CD4-positive, alpha-beta memory T cell (primary cell): Measurements from ENCODE around the gene SPRN. TPM values are rescaled to one million over a fixed set of nuclear protein-coding genes. Genes with fewer than 3 reads are reported as not detected.
A peak's percentile ranks its signal among the peaks of the same experiment; 100 is the strongest.
"Not testable (repeated sequence)": the region's sequence is repeated elsewhere in the genome, so short reads cannot be mapped to it uniquely, and the experiment has no call there.

ENCODE experiments used
- CTCF ChIA-PET: fragments of 350-600 bp; sonication (Branson Sonifier 250); formaldehyde crosslinking; loops from one replicate; lab custom pipeline; 2021; ENCODE audit warnings: inconsistent platforms; ENCODE audit not compliant: partially characterized antibody; lab: Charles Lee
- POLR2A ChIA-PET: fragments of 350-600 bp; sonication (Branson Sonifier 250); formaldehyde crosslinking; loops from one replicate; lab custom pipeline; 2021; ENCODE audit not compliant: partially characterized antibody; lab: Charles Lee
- DNase-seq, 5 donors: peaks; one replicate each; pipeline versions ENCODE4 v3.0.0 to v3.0.0-alpha.2; 2020 to 2022; ENCODE audit warnings: mixed read lengths in 1 of 5
- H3K27ac ChIP-seq: one replicate; pipeline ENCODE4 v1.7.0; 2013; ENCODE audit warnings: low read depth, low read length
- H3K27me3 ChIP-seq: 2 replicates; pipeline ENCODE4 v1.7.0; 2013; ENCODE audit warnings: mild to moderate bottlenecking, low read length, moderate library complexity; ENCODE audit not compliant: insufficient read depth
- H3K36me3 ChIP-seq: 2 replicates; pipeline ENCODE4 v1.7.0; 2013; ENCODE audit warnings: mild to moderate bottlenecking, low read length, moderate library complexity; ENCODE audit not compliant: insufficient read depth
- H3K4me1 ChIP-seq: 2 replicates; pipeline ENCODE4 v1.7.0; 2013; ENCODE audit warnings: mild to moderate bottlenecking, low read length, moderate library complexity; ENCODE audit not compliant: insufficient read depth
- H3K4me3 ChIP-seq, 2 donors: one replicate each; pipeline ENCODE4 v1.7.0; 2013; ENCODE audit warnings: low read length in 2 of 2, mild to moderate bottlenecking in 1 of 2
- H3K9me3 ChIP-seq, 2 donors: one replicate each; pipeline ENCODE4 v1.7.0; 2013; ENCODE audit warnings: low read length in 2 of 2, control low read depth in 1 of 2; ENCODE audit not compliant: control insufficient read depth in 1 of 2
- H3K27ac Mint-ChIP-seq, 7 donors: one replicate each; pipeline ENCODE4 v1.8.0; 2020 to 2021; ENCODE audit warnings: mixed read lengths in 7 of 7, mild to moderate bottlenecking in 6 of 7, inconsistent platforms in 3 of 7, moderate library complexity in 3 of 7
- H3K27me3 Mint-ChIP-seq, 2 donors: one replicate each; pipeline ENCODE4 v1.8.0; 2020 to 2021; ENCODE audit warnings: mixed read lengths in 2 of 2
- H3K36me3 Mint-ChIP-seq, 2 donors: one replicate each; pipeline ENCODE4 v1.8.0; 2020 to 2021; ENCODE audit warnings: mixed read lengths in 2 of 2, inconsistent platforms in 1 of 2, mild to moderate bottlenecking in 1 of 2
- H3K4me1 Mint-ChIP-seq, 4 donors: one replicate each; pipeline ENCODE4 v1.8.0; 2020 to 2021; ENCODE audit warnings: mixed read lengths in 4 of 4, mild to moderate bottlenecking in 1 of 4
- H3K4me3 Mint-ChIP-seq, 8 donors: one replicate each; pipeline ENCODE4 v1.8.0; 2020 to 2021; ENCODE audit warnings: mixed read lengths in 8 of 8, mild to moderate bottlenecking in 7 of 8, moderate library complexity in 6 of 8, inconsistent platforms in 3 of 8
- H3K9me3 Mint-ChIP-seq, 8 donors: one replicate each; pipeline ENCODE4 v1.8.0; 2020 to 2021; ENCODE audit warnings: mixed read lengths in 8 of 8, mild to moderate bottlenecking in 5 of 8, inconsistent platforms in 3 of 8, moderate library complexity in 1 of 8
- intact Hi-C: fragments of 100-400 bp; cut with micrococcal nuclease; formaldehyde crosslinking; loops from one replicate; pipeline ENCODE4 v1.15.1; 2023
- polyA plus RNA-seq, 2 donors: library from polyadenylated mRNA; unstranded; fragments of 300-500 nt; fragmentation: Illumina TruSeq; gene quantifications; one replicate each; pipeline ENCODE4 v1.2.3, GENCODE V29; 2021
- total RNA-seq, 2 experiments: library from RNA; stranded (reverse); gene quantifications; one replicate each; pipeline ENCODE4 v1.2.3, GENCODE V29; 2021

Gene SPRN
- total and polyA plus RNA-seq, 4 experiments from 2014 or later: 0.14 to 0.26 TPM; not detected in 2

DNA sequence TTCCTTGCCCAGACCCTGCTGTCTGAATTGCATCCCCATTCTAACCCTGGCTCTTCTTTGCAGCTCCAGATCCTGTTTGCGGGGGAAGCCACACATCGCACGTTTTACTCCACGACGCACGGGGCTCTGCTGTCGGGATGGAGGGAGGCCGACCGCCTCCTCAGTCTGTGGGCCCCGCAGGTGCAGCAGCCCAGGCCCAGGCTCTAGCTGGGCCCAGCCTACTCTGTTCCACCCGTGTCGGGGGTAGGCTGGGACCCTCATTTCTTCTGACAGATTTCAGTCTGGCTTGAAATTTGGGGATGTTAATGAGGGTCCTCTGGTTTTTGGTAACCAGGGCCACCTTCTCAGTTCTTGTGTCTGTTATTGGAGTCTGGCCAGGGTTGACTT, 33.2 kb downstream of the SPRN start:
- H3K4me3 ChIP-seq: no peak overlapping the region
- H3K4me1 ChIP-seq: peaks cover 70% of the 10 kb centered on the region
- H3K4me3 Mint-ChIP-seq: peak overlapping the region in 5 of 8 donors; percentile 38 to 61 (median 43)
- H3K9me3 Mint-ChIP-seq: peaks cover 0 to 2% (median 0%) of the 10 kb centered on the region in 8 donors
- CTCF ChIA-PET: interaction anchor here (1.4 to 2.9 kb wide), 4 partner anchors 13 to 64 kb away, joined by 5 to 26 read pairs (median 6); no protein-coding TSS in a partner anchor
- H3K36me3 ChIP-seq: peaks cover 7% of the 10 kb centered on the region
- intact Hi-C loops: loop anchor here (5.0 kb wide), 2 partner anchors 34 to 129 kb away; partner anchors contain the start of gene FUOM
- peaks cover 26 to 60% (median 47%) of the 10 kb centered on the region in 4 donors for H3K4me1 Mint-ChIP-seq
- H3K27me3 ChIP-seq: no peaks in the 10 kb centered on the region
- H3K36me3 Mint-ChIP-seq: peaks cover 0 to 16% of the 10 kb centered on the region in 2 donors
- peak overlapping the region; percentile 84 to 98 (median 92) for H3K27ac Mint-ChIP-seq
- POLR2A ChIA-PET: interaction anchor here (0.9 to 5.2 kb wide), 5 partner anchors 12 to 83 kb away, joined by 4 to 68 read pairs (median 25); partner anchors contain the start of genes CALY, ECHS1, FUOM and PAOX
- DNase-seq: no peak
- no peaks in the 10 kb centered on the region for H3K9me3 ChIP-seq
- H3K27me3 Mint-ChIP-seq: no peaks in the 10 kb centered on the region
- peak overlapping the region; percentile 50 for H3K27ac ChIP-seq

GRCh38 chr10:133390597-133391248, 33.7 kb downstream of the SPRN start:
- Mint-ChIP-seq H3K27ac (peak overlapping the region; percentile 94 to 98 (median 97)), H3K9me3 (peaks cover 0 to 2% (median 0%) of the 10 kb centered on the region in 8 donors), H3K36me3 (peaks cover 0 to 16% of the 10 kb centered on the region in 2 donors), H3K4me3 (peak overlapping the region in 7 of 8 donors; percentile 43 to 92 (median 84)), H3K4me1 (peaks cover 26 to 60% (median 45%) of the 10 kb centered on the region in 4 donors), H3K27me3 (no peaks in the 10 kb centered on the region)
- H3K36me3 ChIP-seq: peaks cover 2% of the 10 kb centered on the region
- H3K4me3 ChIP-seq: peak overlapping the region in 1 of 2 donors; percentile 46
- ChIA-PET POLR2A (interaction anchor here (0.6 to 5.2 kb wide), 13 partner anchors 8 to 132 kb away, joined by 3 to 68 read pairs (median 5); partner anchors contain the start of genes CALY, ECHS1, FUOM and PAOX), CTCF (interaction anchor here (1.1 to 2.9 kb wide), 8 partner anchors 13 to 129 kb away, joined by 3 to 26 read pairs (median 6); no protein-coding TSS in a partner anchor)
- H3K9me3 ChIP-seq: no peaks in the 10 kb centered on the region
- intact Hi-C loops: loop anchor here (5.0 kb wide), 2 partner anchors 33 to 128 kb away; partner anchors contain the start of gene FUOM
- H3K27me3 ChIP-seq: no peaks in the 10 kb centered on the region
- DNase-seq: no peak
- peak overlapping the region; percentile 50 for H3K27ac ChIP-seq
- peaks cover 64% of the 10 kb centered on the region for H3K4me1 ChIP-seq

GRCh38 chr10:133388973-133389818, 35.2 kb downstream of the SPRN start:
- H3K4me1 ChIP-seq: peaks cover 50% of the 10 kb centered on the region
- intact Hi-C loops: loop anchor here (1.0 to 2.0 kb wide), 3 partner anchors 10 to 60 kb away; partner anchors contain the start of genes ECHS1 and PAOX

GRCh38 chr10:133388236-133388972, 36.0 kb downstream of the SPRN start:
- peaks cover 47% of the 10 kb centered on the region for H3K4me1 ChIP-seq
- peaks cover 4 to 7% of the 10 kb centered on the region in 2 donors for H3K36me3 Mint-ChIP-seq
- peak overlapping the region; percentile 47 for H3K27ac ChIP-seq
- peak overlapping the region; percentile 76 to 98 (median 94) for H3K27ac Mint-ChIP-seq
- peak overlapping the region; percentile 79 to 93 (median 90) for H3K4me3 Mint-ChIP-seq
- H3K4me3 ChIP-seq: peak overlapping the region; percentile 30 to 46
- no peaks in the 10 kb centered on the region for H3K27me3 Mint-ChIP-seq
- DNase-seq: no peak
- POLR2A ChIA-PET: interaction anchor here (0.6 to 5.2 kb wide), 8 partner anchors 10 to 80 kb away, joined by 3 to 68 read pairs (median 13); partner anchors contain the start of genes CALY, ECHS1, FUOM and PAOX
- peaks cover 4% of the 10 kb centered on the region for H3K36me3 ChIP-seq
- CTCF ChIA-PET: interaction anchor here (1.5 to 2.9 kb wide), 3 partner anchors 12 to 59 kb away, joined by 6 to 26 read pairs (median 7); no protein-coding TSS in a partner anchor
- peaks cover 21 to 41% (median 32%) of the 10 kb centered on the region in 4 donors for H3K4me1 Mint-ChIP-seq
- no peaks in the 10 kb centered on the region for H3K9me3 ChIP-seq
- intact Hi-C loops: loop anchor here (2.0 kb wide), 1 partner anchor 16 kb away; the partner anchor contains the start of gene ECHS1
- peaks cover 0 to 2% (median 0%) of the 10 kb centered on the region in 8 donors for H3K9me3 Mint-ChIP-seq
- H3K27me3 ChIP-seq: no peaks in the 10 kb centered on the region

More at GRCh38 chr10:133388973-133389818, 35.2 kb downstream of the SPRN start:
- no peaks in the 10 kb centered on the region for H3K27me3 ChIP-seq
- POLR2A ChIA-PET: interaction anchor here (0.9 to 5.2 kb wide), 12 partner anchors 9 to 113 kb away, joined by 3 to 68 read pairs (median 4); partner anchors contain the start of genes CALY, ECHS1, FUOM and PAOX
- H3K36me3 Mint-ChIP-seq: peaks cover 4 to 7% of the 10 kb centered on the region in 2 donors
- H3K27ac ChIP-seq: peak overlapping the region; percentile 47
- H3K9me3 Mint-ChIP-seq: peaks cover 0 to 2% (median 0%) of the 10 kb centered on the region in 8 donors
- H3K27ac Mint-ChIP-seq: peak overlapping the region; percentile 89 to 98 (median 94)
- CTCF ChIA-PET: interaction anchor here (1.1 to 2.9 kb wide), 5 partner anchors 13 to 82 kb away, joined by 3 to 26 read pairs (median 6); no protein-coding TSS in a partner anchor
- peaks cover 21 to 46% (median 33%) of the 10 kb centered on the region in 4 donors for H3K4me1 Mint-ChIP-seq
- H3K4me3 ChIP-seq: peak overlapping the region; percentile 30 to 46
- H3K4me3 Mint-ChIP-seq: peak overlapping the region; percentile 79 to 93 (median 90)
- peak; percentile 33 to 68 (median 40) for DNase-seq
- no peaks in the 10 kb centered on the region for H3K9me3 ChIP-seq
- H3K27me3 Mint-ChIP-seq: no peaks in the 10 kb centered on the region
- no peaks in the 10 kb centered on the region for H3K36me3 ChIP-seq

DNA sequence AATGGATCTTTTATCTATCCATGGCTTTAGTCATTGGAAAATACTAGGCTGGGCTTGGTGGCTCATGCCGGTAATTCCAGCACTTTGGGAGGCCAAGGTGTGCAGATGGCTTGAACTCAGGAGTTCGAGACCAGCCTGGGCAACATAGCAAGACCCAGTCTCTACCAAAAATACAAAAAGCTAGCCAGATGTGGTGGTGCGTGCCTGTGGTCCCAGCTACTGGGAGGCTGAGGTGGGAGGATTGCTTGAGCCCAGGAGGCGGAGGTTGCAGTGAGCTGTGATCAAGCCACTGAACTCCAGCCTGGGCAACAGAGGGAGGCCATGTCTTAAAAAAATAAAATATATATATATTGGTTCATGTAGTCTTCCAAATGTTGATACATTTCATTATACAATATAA, 37.5 kb downstream of the SPRN start:
- DNase-seq, H3K4me3 Mint-ChIP-seq, H3K27ac ChIP-seq, H3K4me3 ChIP-seq, H3K27me3 ChIP-seq, POLR2A ChIA-PET, H3K36me3 ChIP-seq, H3K27ac Mint-ChIP-seq, H3K9me3 ChIP-seq, H3K27me3 Mint-ChIP-seq, H3K9me3 Mint-ChIP-seq, intact Hi-C loops, H3K36me3 Mint-ChIP-seq: not testable (repeated sequence)
- H3K4me1 ChIP-seq: peaks cover 37% of the 10 kb centered on the region
- CTCF ChIA-PET: interaction anchor here (1.0 to 1.5 kb wide), 2 partner anchors 57 to 133 kb away, joined by 3 to 7 read pairs; no protein-coding TSS in a partner anchor
- peaks cover 21 to 38% (median 30%) of the 10 kb centered on the region in 4 donors for H3K4me1 Mint-ChIP-seq

GRCh38 chr10:133385214-133385613, 39.2 kb downstream of the SPRN start:
- Histone ChIP-seq H3K27ac (no peak overlapping the region), H3K4me3 (no peak overlapping the region), H3K27me3 (no peaks in the 10 kb centered on the region), H3K9me3 (no peaks in the 10 kb centered on the region), H3K4me1 (peaks cover 20% of the 10 kb centered on the region), H3K36me3 (peaks cover 4% of the 10 kb centered on the region)
- H3K36me3 Mint-ChIP-seq: peaks cover 4 to 6% of the 10 kb centered on the region in 2 donors
- ChIA-PET POLR2A (no interaction called here), CTCF (interaction anchor here (1.1 kb wide), 1 partner anchor 56 kb away, joined by 6 read pairs; no protein-coding TSS in a partner anchor)
- H3K27me3 Mint-ChIP-seq: no peaks in the 10 kb centered on the region
- peak overlapping the region in 1 of 7 donors; percentile 59 for H3K27ac Mint-ChIP-seq
- intact Hi-C loops: no loop called here
- DNase-seq: no peak
- H3K4me1 Mint-ChIP-seq: peaks cover 14 to 21% (median 18%) of the 10 kb centered on the region in 4 donors
- H3K4me3 Mint-ChIP-seq: no peak overlapping the region
- H3K9me3 Mint-ChIP-seq: peaks cover 0 to 1% (median 0%) of the 10 kb centered on the region in 8 donors
